NOMO-1 treated with dmso at 0.1 percent for 144 hours (cell line): ENCODE data around the gene HK1.
"Not testable (repeated sequence)": the region's sequence is repeated elsewhere in the genome, so short reads cannot be mapped to it uniquely, and the experiment has no call there.

Experiments used
- DNase-seq: peaks from one replicate; lab custom pipeline; 2025; ENCODE audit not compliant: unreplicated experiment; lab: John Stamatoyannopoulos, UW

The HK1 gene

DNA sequence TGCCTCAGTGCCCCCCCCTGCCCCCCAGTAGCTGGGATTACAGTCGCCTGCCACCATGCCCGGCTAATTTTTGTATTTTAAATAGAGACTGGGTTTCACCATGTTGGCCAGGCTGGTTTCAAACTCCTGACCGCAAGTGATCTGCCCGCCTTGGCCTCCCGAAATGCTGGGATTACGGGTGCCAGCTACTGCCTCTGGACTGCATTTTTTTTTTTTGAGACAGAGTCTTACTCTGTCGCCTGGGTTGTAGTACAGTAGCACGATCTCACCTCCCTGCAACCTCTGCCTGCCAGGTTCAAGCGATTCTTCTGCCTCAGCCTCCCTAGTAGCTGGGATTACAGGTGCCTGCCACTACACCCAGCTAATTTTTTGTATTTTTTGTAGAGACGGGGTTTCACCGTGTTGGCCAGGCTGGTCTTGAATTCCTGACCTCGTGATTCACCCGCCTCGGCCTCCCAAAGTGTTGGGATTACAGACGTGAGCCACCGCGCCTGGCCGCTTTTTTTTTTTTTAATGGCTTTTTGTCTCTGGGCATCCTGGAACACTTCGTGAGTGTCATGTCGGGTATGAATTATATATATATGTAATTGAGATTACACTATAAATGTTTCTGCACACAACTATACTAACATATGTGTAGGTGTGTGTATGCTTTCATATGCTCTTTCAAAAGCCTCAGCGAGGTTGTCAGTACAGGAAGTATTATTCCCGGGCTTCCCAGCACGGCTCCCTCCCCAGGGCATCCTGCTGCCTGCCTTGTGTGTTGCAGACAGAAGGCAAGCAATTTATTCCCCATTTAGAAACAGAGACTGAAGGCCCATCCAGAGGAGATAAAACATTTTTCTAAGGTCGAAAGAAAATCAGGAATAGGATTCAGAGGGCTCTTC, 47.6 kb downstream of the HK1 start:
- DNase-seq: not testable (repeated sequence)

DNA sequence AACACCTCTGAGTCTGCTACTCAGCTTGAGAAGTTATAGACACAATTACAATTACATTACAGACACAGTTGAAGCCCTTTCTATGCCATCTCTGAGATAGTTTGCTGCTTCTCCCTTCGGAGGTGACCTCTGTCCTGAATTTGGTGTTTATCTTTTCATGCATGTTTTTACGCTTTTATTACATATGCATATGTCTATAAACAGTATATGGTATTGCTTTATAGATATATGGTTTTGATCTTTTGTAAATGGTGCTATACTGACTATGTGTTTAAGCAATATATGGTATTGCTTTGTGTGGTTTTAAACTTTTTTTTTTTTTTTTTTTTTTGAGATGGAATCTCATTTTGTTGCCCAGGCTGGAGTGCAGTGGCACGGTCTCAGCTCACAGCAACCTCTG, 48.4 kb downstream of the HK1 start:
- DNase-seq: no peak

DNA sequence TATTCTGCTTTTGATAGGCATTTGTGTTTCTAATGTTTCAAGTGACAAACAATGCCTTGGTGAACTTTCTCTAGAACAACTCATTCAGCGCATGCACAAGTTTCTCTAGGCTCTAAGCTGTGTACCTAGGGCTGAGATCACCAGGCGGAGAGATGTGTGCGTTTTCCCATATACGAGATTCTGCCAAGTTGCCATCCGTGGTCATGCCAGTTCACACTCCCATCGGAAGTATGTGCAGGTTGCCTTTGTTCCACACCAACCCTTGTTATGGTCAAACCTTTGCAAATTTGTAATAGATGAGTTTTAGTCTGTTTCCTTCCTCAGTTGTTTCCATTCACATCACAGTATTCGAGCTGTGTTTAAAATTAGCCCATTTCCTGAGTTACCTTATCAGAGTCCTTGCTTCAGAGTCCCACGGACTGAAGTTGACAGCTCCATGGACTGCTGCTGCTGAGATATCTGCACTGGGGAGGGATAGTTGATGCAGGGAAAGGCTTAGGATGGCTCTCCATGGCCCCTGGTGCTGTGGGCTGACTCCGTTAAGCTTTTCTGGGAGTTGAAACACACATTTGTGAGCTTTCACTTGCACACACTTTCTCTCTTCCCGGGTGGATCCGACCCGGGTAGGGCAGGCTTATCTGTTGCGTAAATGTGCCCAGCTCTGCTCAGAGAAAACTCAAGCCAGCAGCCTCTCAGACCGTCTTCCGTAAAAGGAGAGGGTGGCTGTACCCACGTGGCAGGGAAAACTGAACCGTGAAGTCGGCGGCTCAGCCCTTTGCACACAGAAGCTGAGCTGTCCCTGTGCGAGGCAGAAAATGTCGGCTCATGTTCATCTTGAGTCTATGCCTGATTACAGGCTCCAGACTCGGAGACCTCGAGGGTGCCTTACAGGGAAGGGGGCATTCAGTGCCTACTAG, 49.4 kb downstream of the HK1 start:
- peak; percentile 65 for DNase-seq

DNA sequence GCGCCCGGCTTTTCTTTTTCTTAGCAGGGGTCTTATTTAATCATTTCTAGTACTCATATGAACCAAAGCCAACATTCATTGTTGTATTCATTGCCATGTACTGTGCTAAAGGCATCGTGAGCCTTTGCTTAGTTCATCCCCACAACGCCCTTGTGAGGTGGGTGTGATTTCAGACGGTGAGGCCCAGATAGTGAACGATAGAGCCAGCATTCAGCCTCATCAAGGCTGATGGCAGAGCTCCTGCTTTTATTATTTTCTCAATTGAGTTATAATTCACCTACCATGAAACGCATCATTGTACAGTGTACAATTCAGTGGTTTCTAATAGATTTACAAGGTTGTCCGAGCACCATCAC, 50.1 kb downstream of the HK1 start:
- no peak for DNase-seq

DNA sequence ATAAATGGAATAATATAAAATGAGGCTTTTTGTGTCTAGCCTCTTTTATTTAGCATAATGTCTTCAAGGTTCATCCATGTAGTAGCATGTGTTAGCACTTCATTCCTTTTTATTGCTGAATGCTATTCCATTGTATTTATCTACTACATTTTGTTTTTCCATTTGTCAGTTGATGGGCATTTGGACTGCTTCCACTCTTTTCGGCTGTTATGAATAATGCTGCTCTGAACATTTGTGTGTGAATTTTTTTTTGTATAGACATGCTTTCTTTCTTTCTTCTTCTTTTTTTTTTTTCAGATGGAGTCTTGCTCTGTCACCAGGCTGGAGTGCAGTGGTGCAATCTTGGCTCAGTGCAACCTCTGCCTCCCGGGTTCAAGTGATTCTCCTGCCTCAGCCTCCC, 50.6 kb downstream of the HK1 start:
- not testable (repeated sequence) for DNase-seq

DNA sequence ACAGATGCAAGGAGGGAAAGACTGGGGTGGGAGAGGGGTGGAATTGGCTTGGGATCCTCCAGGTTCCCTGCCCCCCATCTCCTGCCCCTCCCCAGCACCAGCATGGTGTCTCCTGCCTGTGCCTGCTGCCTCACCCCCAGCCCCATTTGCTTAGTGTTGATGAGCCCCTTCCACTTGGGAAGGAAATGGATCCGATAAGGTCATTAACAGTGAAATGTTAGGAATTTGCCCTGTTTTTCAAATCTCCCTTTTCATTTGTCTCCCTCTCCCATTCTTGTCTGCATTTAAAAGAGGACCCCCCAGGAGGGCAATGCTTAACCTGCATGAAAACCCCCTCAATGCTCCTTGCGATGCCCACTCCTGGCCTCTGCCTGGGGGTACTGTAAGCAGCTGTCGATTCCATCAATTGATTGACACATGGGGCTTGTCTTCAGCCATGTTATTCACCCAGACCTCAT, 51.5 kb downstream of the HK1 start:
- DNase-seq: no peak

DNA sequence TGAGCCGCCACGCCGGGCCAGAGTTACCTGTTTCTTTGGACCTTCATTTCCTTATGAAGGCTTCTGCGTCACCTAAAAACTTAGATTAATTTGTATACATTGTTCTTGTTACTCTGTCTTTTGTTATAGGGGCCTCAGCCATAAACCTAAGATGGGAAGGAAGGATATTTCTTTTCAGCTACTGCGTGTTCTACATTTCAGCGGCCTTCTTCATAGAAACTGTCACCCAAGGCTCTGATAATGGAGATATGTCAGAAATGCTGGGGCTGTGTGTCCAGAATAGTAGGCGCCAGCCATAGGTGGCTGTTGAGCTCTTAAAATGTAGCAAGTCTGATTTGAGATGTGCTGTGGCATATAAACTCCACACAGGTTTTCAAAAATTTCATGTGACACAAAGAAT, 52.9 kb downstream of the HK1 start:
- no peak for DNase-seq

DNA sequence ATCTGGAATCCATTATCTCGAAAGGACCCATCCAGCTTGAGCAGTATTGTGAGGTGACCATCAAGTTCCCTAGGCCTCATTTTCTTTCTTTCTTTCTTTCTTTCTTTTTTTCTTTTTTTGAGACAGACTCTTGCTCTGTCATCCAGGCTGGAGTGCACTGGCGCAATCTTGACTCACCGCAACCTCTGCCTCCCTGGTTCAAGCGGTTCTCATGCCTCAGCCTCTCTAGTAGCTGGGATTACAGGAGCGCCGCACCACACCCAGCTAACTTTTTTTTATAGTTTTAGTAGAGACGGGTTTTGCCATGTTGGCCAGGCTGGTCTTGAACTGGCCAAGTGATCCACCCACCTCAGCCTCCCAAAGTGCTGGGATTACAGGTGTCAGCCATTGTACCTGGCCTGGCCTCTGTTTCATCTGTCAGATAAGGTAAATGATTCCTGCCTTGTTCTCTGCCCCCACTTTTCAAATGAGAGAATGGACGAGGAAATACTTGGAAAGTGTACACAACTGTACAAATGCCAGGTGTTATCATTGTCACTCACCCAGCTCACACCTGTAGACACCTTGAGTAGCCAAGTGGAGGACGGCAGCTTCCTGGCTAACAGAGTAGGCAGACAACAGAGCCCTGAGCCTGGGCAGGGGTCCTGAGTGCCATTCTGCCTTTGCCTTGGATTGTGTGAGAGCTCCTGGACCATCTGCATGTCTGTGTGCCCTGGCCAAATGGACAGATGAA, 54.1 kb downstream of the HK1 start:
- DNase-seq: no peak

DNA sequence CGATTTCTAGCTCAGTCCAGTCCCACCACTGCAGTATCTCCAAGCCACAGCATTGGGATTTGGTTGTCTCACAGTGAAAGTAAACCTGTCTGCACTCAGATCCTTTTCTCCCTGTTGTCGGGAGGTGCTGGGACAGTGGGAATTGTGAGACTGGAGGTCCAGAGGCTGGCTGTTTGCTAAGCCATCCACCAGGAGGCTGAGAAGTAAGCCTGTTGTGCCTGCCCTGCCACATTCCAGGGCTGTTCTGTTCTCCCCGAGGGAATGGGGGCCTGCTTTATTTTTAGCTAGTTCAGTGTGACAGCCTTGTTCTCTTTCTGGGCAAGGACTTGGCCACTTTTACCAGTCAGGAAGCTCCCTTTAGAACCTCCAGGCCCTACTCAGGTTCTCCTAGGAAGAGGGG, 54.9 kb downstream of the HK1 start:
- DNase-seq: no peak

DNA sequence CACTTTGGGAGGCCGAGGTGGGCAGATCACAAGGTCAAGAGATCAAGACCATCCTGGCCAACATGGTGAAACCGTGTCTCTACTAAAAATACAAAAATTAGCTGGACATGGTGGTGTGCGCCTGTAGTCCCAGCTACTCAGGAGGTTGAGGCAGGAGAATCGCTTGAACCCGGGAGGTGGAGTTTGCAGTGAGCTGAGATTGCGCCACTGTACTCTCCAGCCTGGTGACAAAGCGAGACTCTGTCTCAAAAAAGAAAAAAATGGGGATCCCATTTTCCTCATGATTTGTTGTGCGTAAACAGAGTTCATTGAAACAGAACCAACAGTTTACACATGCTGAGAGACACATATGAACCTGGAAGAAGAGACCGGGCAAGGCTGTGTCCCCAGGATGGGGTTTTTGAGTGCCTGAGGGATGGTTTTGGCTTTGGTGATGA, 55.6 kb downstream of the HK1 start:
- not testable (repeated sequence) for DNase-seq

DNA sequence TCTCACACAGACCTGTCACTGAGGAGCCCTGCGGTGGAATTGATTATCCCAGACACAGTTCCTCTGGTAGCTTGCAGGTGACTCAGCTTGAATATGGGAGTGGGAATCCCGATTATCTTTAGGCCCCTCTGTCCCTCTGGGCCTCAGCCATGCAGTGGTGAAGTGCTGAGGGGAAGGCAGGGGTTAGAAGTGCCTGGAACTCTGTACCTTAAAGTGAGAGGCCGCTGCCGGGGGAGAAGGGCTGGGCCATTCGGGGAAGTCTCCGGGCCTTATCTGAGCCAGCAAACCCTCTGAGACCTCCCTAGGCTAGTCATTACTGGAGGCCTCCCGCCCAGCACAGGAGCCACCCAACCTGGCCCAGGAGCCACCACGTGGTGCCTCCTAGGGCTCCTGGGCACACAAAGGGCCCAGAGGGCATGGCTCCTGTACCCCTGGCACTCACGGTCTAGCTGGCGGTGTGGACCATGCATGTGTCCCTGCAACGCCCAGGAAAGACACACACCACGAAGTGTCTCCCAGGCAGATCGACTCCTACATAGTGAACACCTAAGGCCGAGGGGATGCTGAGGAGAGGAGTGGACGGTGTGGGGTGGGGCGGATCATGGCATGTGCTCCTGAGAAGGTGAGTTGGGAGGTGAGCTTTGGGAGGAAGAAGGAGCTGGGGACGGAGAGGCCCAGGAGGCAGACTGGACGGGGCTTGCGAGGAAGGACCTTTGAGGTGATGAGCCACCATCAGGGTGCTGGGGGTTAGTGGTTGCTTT, 56.2 kb downstream of the HK1 start:
- DNase-seq: no peak

DNA sequence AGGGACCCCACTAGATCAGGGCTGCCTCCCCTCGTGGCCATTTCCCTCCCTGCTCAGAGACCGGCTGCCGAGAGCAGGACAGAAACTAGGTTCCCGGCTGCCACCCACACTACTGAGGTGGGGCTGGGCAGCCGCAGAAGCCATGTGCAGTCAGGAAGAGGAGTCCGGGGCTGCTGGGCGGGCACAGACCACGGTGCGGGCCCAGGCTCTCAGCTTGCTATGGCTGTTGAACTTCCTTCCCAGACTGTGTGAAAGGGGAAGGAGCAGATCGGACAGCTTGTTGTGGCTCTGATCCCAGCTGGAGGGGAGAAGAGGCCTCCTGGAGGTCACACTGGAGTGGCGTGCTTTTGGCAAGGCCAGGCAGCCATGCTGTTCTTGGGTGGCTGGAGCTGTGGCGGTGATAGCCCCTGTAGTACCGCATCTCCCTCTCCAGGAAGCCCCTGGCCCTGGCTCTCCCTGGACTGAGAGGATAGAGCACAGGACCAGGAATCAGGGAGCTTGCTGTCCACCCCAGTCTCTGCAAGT, 56.8 kb downstream of the HK1 start:
- DNase-seq: peak; percentile 70

DNA sequence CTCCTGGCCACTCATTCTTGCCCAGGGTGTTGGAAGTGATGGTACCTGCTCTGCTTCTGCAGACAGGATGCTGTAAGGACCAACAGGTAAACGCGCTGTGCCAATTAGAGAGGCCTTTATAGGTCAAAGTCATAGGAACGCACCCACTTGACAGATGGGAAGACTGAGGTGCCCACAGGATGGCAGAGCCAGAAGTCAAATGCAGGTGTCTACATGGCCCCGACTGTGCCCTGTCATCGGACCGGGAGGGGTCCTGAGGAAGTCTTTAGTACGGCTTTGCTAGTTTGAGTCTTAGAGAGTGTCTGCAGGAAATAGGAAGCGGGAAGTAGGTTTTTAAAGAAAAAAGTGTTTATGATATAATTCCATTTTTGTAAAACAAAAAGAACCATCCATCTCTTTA, 57.3 kb downstream of the HK1 start:
- no peak for DNase-seq

DNA sequence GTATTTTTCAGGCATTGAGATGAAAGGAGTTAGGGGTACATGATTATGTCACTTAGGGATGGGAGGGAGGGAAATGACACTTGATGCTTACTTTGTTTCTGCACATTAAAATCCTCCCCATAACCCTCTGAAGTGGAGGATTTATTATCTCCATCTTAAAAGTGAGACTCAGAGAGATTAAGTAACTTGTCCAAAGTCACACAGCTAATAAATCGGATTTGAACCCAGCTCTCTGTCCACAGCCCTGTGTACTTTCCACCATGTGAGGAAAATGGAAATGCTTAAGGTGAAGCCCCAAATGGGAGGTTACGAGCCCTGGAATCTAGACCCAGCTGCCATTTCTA, 58.6 kb downstream of the HK1 start:
- no peak for DNase-seq

DNA sequence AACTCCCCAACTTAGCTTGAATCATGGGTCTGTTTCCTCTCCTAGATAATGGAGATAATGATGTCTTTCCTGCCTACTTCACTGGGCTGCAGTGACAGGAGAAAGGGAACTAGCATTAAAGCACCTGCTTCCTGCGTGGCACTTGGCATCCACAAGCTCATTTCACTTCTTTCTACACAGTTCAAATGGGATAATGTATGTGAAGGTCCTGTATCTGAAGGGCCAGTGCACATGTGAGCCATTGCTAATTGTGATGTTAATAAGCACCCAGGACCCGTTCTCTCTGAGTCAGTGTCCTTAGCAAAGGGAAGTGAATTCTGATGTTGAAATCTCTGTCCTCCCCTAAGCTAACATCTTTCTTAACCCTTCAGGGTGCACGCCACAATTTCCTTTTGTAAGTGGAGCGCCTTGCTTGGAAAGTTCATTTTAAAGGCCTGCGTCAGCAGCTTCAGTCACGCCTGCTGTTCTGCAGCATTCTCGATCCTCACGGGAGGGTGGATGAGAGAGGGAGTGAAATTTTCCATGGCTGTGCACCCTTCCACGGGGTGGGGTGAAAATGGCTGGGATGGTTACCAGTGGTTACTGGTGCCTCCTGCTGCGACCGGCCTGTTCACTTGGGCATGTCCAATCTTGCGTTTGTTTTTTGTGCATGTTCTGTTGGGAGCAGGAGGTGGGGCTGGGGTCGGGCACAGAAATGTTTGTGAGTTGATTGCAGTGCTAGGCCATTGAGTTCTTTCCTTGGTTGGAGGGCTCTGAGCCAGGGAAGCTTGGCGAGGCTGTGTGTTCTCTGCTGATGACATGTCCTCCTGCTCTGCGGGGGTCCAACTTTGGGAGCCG, 59.2 kb downstream of the HK1 start:
- peak; percentile 83 for DNase-seq

DNA sequence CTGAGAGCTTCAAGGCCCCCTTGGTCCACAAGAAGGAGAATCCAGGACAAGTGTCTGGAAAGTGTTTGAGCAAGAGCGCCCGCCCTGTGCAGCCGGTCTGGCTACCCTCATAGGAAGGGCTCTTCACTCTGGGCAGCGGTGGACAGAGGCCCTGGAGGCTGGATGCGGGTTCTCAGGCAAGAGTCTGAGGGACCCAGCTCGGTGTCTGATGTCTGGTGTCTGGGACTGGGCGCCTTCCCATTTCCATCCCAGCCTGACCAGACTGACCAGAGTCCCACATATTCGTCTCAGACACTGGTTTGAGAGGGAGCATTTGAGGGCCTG, 59.8 kb downstream of the HK1 start:
- no peak for DNase-seq

DNA sequence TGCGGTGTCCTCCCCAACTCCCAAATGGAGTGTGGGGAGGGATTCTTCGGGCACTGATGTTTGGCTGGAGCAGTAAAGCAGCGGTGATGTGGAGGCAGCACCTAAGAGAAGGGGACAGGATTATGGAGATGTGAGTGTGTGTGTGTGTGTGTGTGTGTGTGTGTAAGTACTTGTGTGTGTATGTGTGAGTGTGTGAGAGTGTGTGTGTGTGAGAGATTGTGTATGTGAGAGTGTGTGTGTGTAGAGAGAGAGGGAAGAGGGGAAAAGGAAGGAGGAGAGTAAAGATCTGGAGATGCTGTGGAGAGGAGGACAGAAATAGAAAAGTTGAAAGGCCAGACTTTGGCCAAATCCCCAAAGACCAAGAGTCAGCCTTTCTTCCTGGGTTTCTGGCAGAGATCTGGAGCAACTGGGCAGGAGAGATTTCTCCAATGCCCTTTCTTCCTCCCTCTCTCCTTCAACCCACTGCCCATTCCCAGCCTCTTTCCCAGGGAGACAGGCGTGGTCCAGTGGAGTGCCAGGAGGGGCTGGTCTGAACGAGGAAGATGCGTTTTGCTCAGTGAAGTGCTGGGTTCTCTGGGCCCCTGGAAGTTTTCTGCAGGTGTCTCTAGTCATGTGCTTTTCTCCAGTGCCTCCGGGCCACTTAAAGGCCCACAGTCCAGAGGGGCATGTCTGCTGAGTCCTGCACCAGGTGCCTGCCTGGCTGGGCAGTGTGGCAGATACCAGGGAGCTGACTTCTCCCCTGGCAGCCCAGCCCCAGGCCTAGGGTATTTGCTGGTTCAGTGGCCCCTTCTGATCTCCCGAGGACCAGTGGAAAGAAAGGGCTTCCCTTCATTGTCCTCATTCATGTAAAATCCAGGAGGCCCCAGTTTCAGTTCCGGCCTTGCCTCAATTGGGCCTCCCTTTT, 60.5 kb downstream of the HK1 start:
- DNase-seq: no peak

DNA sequence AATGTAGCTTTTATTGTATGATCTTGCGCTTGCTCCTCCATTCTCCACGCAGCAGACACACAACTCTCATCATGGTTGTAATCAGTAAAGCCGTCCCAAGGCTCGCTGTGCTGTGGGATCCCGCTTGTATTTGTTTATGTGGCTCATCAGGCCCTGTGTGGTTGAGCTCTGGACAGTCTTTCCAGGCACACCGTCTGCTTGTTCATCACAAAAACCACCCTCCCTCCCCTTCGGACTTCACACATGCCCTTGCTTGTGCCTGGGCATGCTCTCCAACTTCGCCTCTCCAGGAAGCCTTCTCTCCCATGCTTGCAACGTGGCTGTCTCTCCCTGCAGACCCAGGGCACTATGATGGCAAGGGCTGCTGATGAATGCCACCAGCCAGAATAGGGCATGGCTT, 62.4 kb downstream of the HK1 start:
- DNase-seq: no peak

DNA sequence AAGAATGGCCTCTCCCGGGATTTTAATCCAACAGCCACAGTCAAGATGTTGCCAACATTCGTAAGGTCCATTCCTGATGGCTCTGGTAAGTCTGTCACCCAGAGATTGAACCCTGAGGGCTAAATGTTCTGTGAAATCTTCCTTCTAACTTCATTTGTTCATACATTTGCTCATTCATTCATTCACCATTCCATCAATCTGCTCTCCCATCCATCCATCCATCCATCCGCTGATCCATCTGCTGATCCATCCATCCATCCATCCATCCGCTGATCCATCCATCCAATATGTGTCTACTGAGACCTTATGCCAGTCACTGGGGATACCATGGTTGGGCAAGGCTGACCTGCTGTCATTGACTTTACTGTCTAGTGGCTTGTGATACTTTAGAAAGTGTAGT, 65.6 kb downstream of the HK1 start:
- DNase-seq: no peak
